Endothelial cell of umbilical vein (primary cell): ENCODE results near the gene BLOC1S3. TPM values are rescaled to one million over a fixed set of nuclear protein-coding genes. Genes with fewer than 3 reads are reported as not detected.

Experiments
- BruUV-seq: library from RNA; stranded (reverse); fragments of 400-500 nt; replicated peaks from 2 replicates; lab custom pipeline; 2021; lab: Mats Ljungman, UMichigan
- CTCF ChIA-PET: fragments of 300-600, 350-600 bp; sonication (Branson Sonifier 250); formaldehyde crosslinking; loops from one replicate; lab custom pipeline; 2021; ENCODE audit warnings: antibody characterized with exemption, inconsistent platforms; lab: Charles Lee
- POLR2A ChIA-PET: fragments of 300-600, 350-600 bp; sonication (Branson Sonifier 250); formaldehyde crosslinking; loops from one replicate; lab custom pipeline; 2021; ENCODE audit warnings: antibody characterized with exemption, inconsistent platforms; lab: Charles Lee
- DNase-seq: peaks from one replicate; pipeline ENCODE4 v3.0.0-alpha.2; 2011; ENCODE audit warnings: low read depth, low spot score
- FAIRE-seq: peaks from 2 replicates; lab custom pipeline; 2011; peaks lifted over from hg19 to GRCh38; lab: Jason Lieb, UNC
- H2AFZ ChIP-seq: 2 replicates; pipeline ENCODE4 v1.6.0; 2012; ENCODE audit warnings: low read depth, low read length, control low read depth, inconsistent platforms
- H3K27ac ChIP-seq: 2 replicates; pipeline ENCODE4 v1.5.1; 2011; ENCODE audit warnings: low read depth, mild to moderate bottlenecking, control low read depth, low read length, moderate library complexity; ENCODE audit not compliant: insufficient read depth
- H3K27me3 ChIP-seq, 2 experiments: 2 replicates each; pipeline versions ENCODE4 v1.6.0 to v1.6.1; 2011; ENCODE audit warnings: low read length in 2 of 2, mixed read lengths in 1 of 2; ENCODE audit not compliant: control insufficient read depth in 2 of 2, insufficient read depth in 2 of 2
- H3K36me3 ChIP-seq, 2 experiments: 2 replicates in 1 of 2; 3 replicates in 1 of 2; pipeline ENCODE4 v1.5.1; 2011; ENCODE audit warnings: low read length in 2 of 2, mild to moderate bottlenecking in 1 of 2, moderate library complexity in 1 of 2; ENCODE audit not compliant: control insufficient read depth in 2 of 2, insufficient read depth in 2 of 2; ENCODE audit errors: extremely low read depth in 1 of 2
- H3K4me1 ChIP-seq: 3 replicates; pipeline ENCODE4 v1.5.1; 2011; ENCODE audit warnings: mild to moderate bottlenecking, low read length; ENCODE audit not compliant: control insufficient read depth, insufficient read depth; ENCODE audit errors: extremely low read depth
- H3K4me2 ChIP-seq: 2 replicates; pipeline ENCODE4 v1.6.1; 2011; ENCODE audit warnings: low read length, control low read depth, mixed read lengths; ENCODE audit not compliant: insufficient read depth
- H3K4me3 ChIP-seq, 3 experiments: fragments of 200-600 bp in 1 of 3; sonication (generic), shearing (Covaris generic) in 1 of 3; replicated peaks in 1 of 3; 2 replicates each; pipeline ENCODE4 v1.5.1; 2011 to 2016; ENCODE audit warnings: control low read depth in 3 of 3, low read length in 3 of 3, mild to moderate bottlenecking in 2 of 3, inconsistent platforms in 1 of 3, low read depth in 1 of 3, moderate library complexity in 1 of 3; ENCODE audit not compliant: insufficient read depth in 1 of 3
- H3K79me2 ChIP-seq: 2 replicates; pipeline ENCODE4 v1.6.0; 2012; ENCODE audit warnings: low read length, inconsistent platforms; ENCODE audit not compliant: control insufficient read depth, insufficient read depth
- H3K9ac ChIP-seq: replicated peaks from 2 replicates; pipeline ENCODE3; 2011; ENCODE audit warnings: low read length, control low read depth; ENCODE audit not compliant: insufficient read depth; ENCODE audit errors: extremely low read depth
- H3K9me1 ChIP-seq: replicated peaks from 3 replicates; pipeline ENCODE4 v1.6.0; 2011; ENCODE audit warnings: mild to moderate bottlenecking, low read length; ENCODE audit not compliant: control insufficient read depth, insufficient read depth; ENCODE audit errors: extremely low read depth
- H3K9me3 ChIP-seq: replicated peaks from 2 replicates; pipeline ENCODE4 v1.5.1; 2012; ENCODE audit warnings: low read length, inconsistent platforms; ENCODE audit not compliant: control insufficient read depth, insufficient read depth
- H4K20me1 ChIP-seq: replicated peaks from 2 replicates; pipeline ENCODE3; 2011; ENCODE audit warnings: mild to moderate bottlenecking, low read length; ENCODE audit not compliant: control insufficient read depth, insufficient read depth; ENCODE audit errors: extremely low read depth
- CTCF ChIP-seq, 2 donors: IDR thresholded peaks; 1 replicate in 1 of 2; 2 replicates in 1 of 2; pipeline ENCODE4 v1.5.1; 2011; ENCODE audit warnings: low read length in 2 of 2, mild to moderate bottlenecking in 2 of 2, moderate library complexity in 2 of 2, control low read depth in 1 of 2, inconsistent platforms in 1 of 2, low read depth in 1 of 2; ENCODE audit not compliant: insufficient read depth in 1 of 2; ENCODE audit errors: extremely low read depth in 1 of 2
- EZH2 ChIP-seq: IDR thresholded peaks from 2 replicates; pipeline ENCODE4 v1.6.1; 2012; ENCODE audit warnings: borderline replicate concordance, low read depth, mild to moderate bottlenecking, moderate library complexity, low read length, inconsistent platforms; ENCODE audit not compliant: severe bottlenecking
- FOS ChIP-seq: IDR thresholded peaks from 2 replicates; pipeline ENCODE4 v1.6.1; 2011; ENCODE audit warnings: mild to moderate bottlenecking, low read length, moderate library complexity, borderline replicate concordance; ENCODE audit not compliant: insufficient read depth
- GATA2 ChIP-seq: IDR thresholded peaks from 2 replicates; pipeline ENCODE4 v1.7.0; 2011; ENCODE audit warnings: low read depth, mild to moderate bottlenecking, moderate library complexity, mixed read lengths, low read length; ENCODE audit not compliant: insufficient read length, insufficient read depth
- JUN ChIP-seq: IDR thresholded peaks from 2 replicates; pipeline ENCODE4 v1.6.1; 2011; ENCODE audit warnings: borderline replicate concordance, low read depth; ENCODE audit not compliant: insufficient read length, insufficient read depth
- MAX ChIP-seq: IDR thresholded peaks from 2 replicates; pipeline ENCODE4 v1.6.1; 2011; ENCODE audit not compliant: insufficient read depth, insufficient read length
- MYC ChIP-seq: IDR thresholded peaks from one replicate; pipeline ENCODE4 v1.6.1; 2011; ENCODE audit warnings: mild to moderate bottlenecking, low read depth, low read length
- POLR2A ChIP-seq: IDR thresholded peaks from 2 replicates; pipeline ENCODE4 v1.6.1; 2012; ENCODE audit warnings: low read depth, mild to moderate bottlenecking, control low read depth, low read length
- POLR2AphosphoS5 ChIP-seq: IDR thresholded peaks from 2 replicates; pipeline ENCODE4 v1.6.1; 2012; ENCODE audit warnings: low read depth, mild to moderate bottlenecking, control low read depth, low read length, moderate library complexity; ENCODE audit not compliant: insufficient read depth
- dilution Hi-C: fragments of 300-500 bp; cut with MboI; formaldehyde crosslinking; loops from one replicate; pipeline ENCODE4 v1.15.0; 2019; ENCODE audit warnings: low sequenced_read_pairs; ENCODE audit not compliant: extremely low pct_ligation_motif_present
- intact Hi-C: fragments of 100-400 bp; cut with micrococcal nuclease; formaldehyde crosslinking; loops from one replicate; pipeline ENCODE4 v1.10.0; 2022
- polyA plus RNA-seq, 4 experiments: library from polyadenylated mRNA; depleted of rRNA in 3 of 4; stranded (reverse) in 3 of 4; unstranded in 1 of 4; fragments of >200 nt; gene quantifications; 2 replicates each; pipeline versions ENCODE4 v1.2.1 to v1.2.3, GENCODE V29; 2011 to 2012; ENCODE audit warnings: missing spikeins in 1 of 4
- total RNA-seq: library from RNA; stranded (reverse); gene quantifications from 2 replicates; pipeline ENCODE4 v1.2.3, GENCODE V29; 2021

BLOC1S3 gene
- total and polyA plus RNA-seq, 2 donors (not counting 3 experiments of a cell fraction or from before 2014, with no cell fraction given), result 13.6 to 17.4 TPM

GRCh38 chr19:45156751-45157150 lies 21.8 kb upstream of the BLOC1S3 start:
- dilution Hi-C loops (no loop called here), intact Hi-C loops (no loop called here)
- FAIRE-seq (no peak), DNase-seq (no peak)
- TF ChIP-seq GATA2, result no peak
- no peak for TF ChIP-seq POLR2A
- no peak for TF ChIP-seq FOS
- no peak for TF ChIP-seq CTCF (IDR thresholded peaks at IDR 0.05; ENCODE audit: extremely low read depth in 1 of 2, insufficient read depth in 1 of 2, low read depth in 1 of 2, low read length in 2 of 2)
- TF ChIP-seq EZH2, result no peak
- no peak for TF ChIP-seq MYC
- no peak for TF ChIP-seq POLR2AphosphoS5
- no peak for TF ChIP-seq MAX
- no peak for TF ChIP-seq JUN
- H2AFZ ChIP-seq, result no peak overlapping the region
- H3K27me3 ChIP-seq, result peaks cover 4 to 14% of the 10 kb centered on the region in 2 experiments
- no peaks in the 10 kb centered on the region for H3K79me2 ChIP-seq
- H3K27ac ChIP-seq, result no peak overlapping the region
- no peak overlapping the region for H3K4me2 ChIP-seq
- ChIA-PET CTCF (no interaction called here), POLR2A (no interaction called here)
- no peaks in the 10 kb centered on the region for H3K9me3 ChIP-seq
- no peaks in the 10 kb centered on the region for H4K20me1 ChIP-seq
- H3K36me3 ChIP-seq, result no peaks in the 10 kb centered on the region
- BruUV-seq, result no TSS peak
- no peaks in the 10 kb centered on the region for H3K9me1 ChIP-seq
- H3K4me3 ChIP-seq, result no peak overlapping the region
- no peak overlapping the region for H3K9ac ChIP-seq
- H3K4me1 ChIP-seq, result peaks cover 21% of the 10 kb centered on the region
